HepG2 (cell line): Measurements from ENCODE around the gene SEC31B. TPM values are rescaled to one million over a fixed set of nuclear protein-coding genes. Genes with fewer than 3 reads are reported as not detected.

Experiments
- ATAC-seq: fragments of 200-7000 bp; cut with Tn5 transposase; 3 replicates; pipeline ENCODE4 v1.9.1; 2020; ENCODE audit warnings: mild to moderate bottlenecking, moderate library complexity
- BruUV-seq: library from RNA; stranded (reverse); fragments of 400-500 nt; replicated peaks from 2 replicates; lab custom pipeline; 2021; lab: Mats Ljungman, UMichigan
- CTCF ChIA-PET: fragments of 300-600 bp; formaldehyde crosslinking; extraction: SDS; loops from one replicate; lab custom pipeline; 2021; ENCODE audit warnings: low total read pairs, inconsistent platforms, low intra/inter-chr PET ratio; lab: Yijun Ruan, JAX
- POLR2A ChIA-PET: fragments of 350-600 bp; sonication (Branson Sonifier 250); formaldehyde crosslinking; loops from one replicate; lab custom pipeline; 2020; ENCODE audit warnings: antibody characterized with exemption, inconsistent platforms; lab: Yijun Ruan, JAX
- DNase-seq: peaks from one replicate; pipeline ENCODE4 v3.0.0-alpha.2; 2015; ENCODE audit warnings: low spot score
- FAIRE-seq: peaks from 3 replicates; lab custom pipeline; 2011; peaks lifted over from hg19 to GRCh38; lab: Jason Lieb, UNC
- H2AFZ ChIP-seq: one replicate; pipeline ENCODE4 v1.6.1; 2011; ENCODE audit warnings: low read length, inconsistent platforms
- H3K27ac ChIP-seq: fragments of 300-600 bp; 3 replicates; pipeline ENCODE4 v1.8.0; 2011; ENCODE audit warnings: mixed run types, mild to moderate bottlenecking, mixed read lengths, low read length, inconsistent platforms; ENCODE audit not compliant: insufficient read depth; ENCODE audit errors: extremely low read length
- H3K27me3 ChIP-seq, 2 experiments: fragments of 200-600 bp in 1 of 2; 2 replicates in 1 of 2; 3 replicates in 1 of 2; pipeline versions ENCODE4 v1.6.0 to v1.8.0; 2011; ENCODE audit warnings: low read length in 2 of 2, mild to moderate bottlenecking in 2 of 2, moderate library complexity in 2 of 2, inconsistent platforms in 1 of 2; ENCODE audit not compliant: insufficient read depth in 2 of 2, control insufficient read depth in 1 of 2
- H3K36me3 ChIP-seq, 2 experiments: fragments of 200-600 bp in 1 of 2; replicated peaks in 1 of 2; 2 replicates in 1 of 2; 3 replicates in 1 of 2; pipeline versions ENCODE4 v1.5.1 to v1.8.0; 2011; ENCODE audit warnings: low read length in 2 of 2, inconsistent platforms in 1 of 2; ENCODE audit not compliant: insufficient read depth in 2 of 2, control insufficient read depth in 1 of 2
- H3K4me1 ChIP-seq: 2 replicates; pipeline ENCODE4 v1.5.1; 2012; ENCODE audit warnings: low read length, inconsistent platforms; ENCODE audit not compliant: insufficient read depth
- H3K4me2 ChIP-seq: 2 replicates; pipeline ENCODE4 v1.6.0; 2011; ENCODE audit warnings: low read depth, low read length, inconsistent platforms
- H3K4me3 ChIP-seq, 3 experiments: fragments of 200-600 bp in 1 of 3; sonication (generic), shearing (Covaris generic) in 1 of 3; replicated peaks in 1 of 3; 2 replicates each; pipeline ENCODE4 v1.5.1; 2011 to 2016; ENCODE audit warnings: low read length in 3 of 3, inconsistent platforms in 2 of 3, low read depth in 2 of 3, mild to moderate bottlenecking in 2 of 3, control low read depth in 1 of 3, mixed read lengths in 1 of 3; ENCODE audit not compliant: insufficient read depth in 1 of 3
- H3K79me2 ChIP-seq: one replicate; pipeline ENCODE4 v1.6.1; 2011; ENCODE audit warnings: low read length, inconsistent platforms; ENCODE audit not compliant: insufficient read depth
- H3K9ac ChIP-seq: 2 replicates; pipeline ENCODE4 v1.6.0; 2011; ENCODE audit warnings: mild to moderate bottlenecking, low read depth, low read length, inconsistent platforms; ENCODE audit not compliant: insufficient read depth
- H3K9me3 ChIP-seq: 2 replicates; pipeline ENCODE4 v1.5.1; 2012; ENCODE audit warnings: mild to moderate bottlenecking, low read length
- H4K20me1 ChIP-seq: 2 replicates; pipeline ENCODE4 v1.6.0; 2011; ENCODE audit warnings: inconsistent platforms, mild to moderate bottlenecking, low read length, moderate library complexity; ENCODE audit not compliant: insufficient read depth
- CTCF ChIP-seq: sonication (generic); formaldehyde crosslinking; IDR thresholded peaks from 2 replicates; pipeline ENCODE4 v1.5.0; 2020; ENCODE audit warnings: mild to moderate bottlenecking, missing genetic modification reagents, moderate library complexity
- FOSL2 ChIP-seq: sonication (generic); formaldehyde crosslinking; IDR thresholded peaks from 2 replicates; pipeline ENCODE4 v1.4.0; 2020; ENCODE audit warnings: missing genetic modification reagents
- MTF2 ChIP-seq: sonication (generic); formaldehyde crosslinking; IDR thresholded peaks from 2 replicates; pipeline ENCODE4 v1.5.0; 2020; ENCODE audit warnings: missing genetic modification reagents, borderline replicate concordance
- RELA ChIP-seq: sonication (generic); formaldehyde crosslinking; IDR thresholded peaks from 2 replicates; pipeline ENCODE4 v1.4.0; 2020; ENCODE audit warnings: missing genetic modification reagents
- STAG1 ChIP-seq: sonication (generic); formaldehyde crosslinking; IDR thresholded peaks from 2 replicates; pipeline ENCODE4 v1.4.0; 2020; ENCODE audit warnings: missing genetic modification reagents
- ZBTB21 ChIP-seq: sonication (generic); formaldehyde crosslinking; IDR thresholded peaks from 2 replicates; pipeline ENCODE4 v1.4.0; 2020; ENCODE audit warnings: missing genetic modification reagents
- ZFY ChIP-seq: sonication (generic); formaldehyde crosslinking; IDR thresholded peaks from 2 replicates; pipeline ENCODE4 v1.4.0; 2020; ENCODE audit warnings: missing genetic modification reagents
- ZNF121 ChIP-seq: sonication (generic); formaldehyde crosslinking; IDR thresholded peaks from 2 replicates; pipeline ENCODE4 v1.5.0; 2020; ENCODE audit warnings: mild to moderate bottlenecking, missing genetic modification reagents
- ZNF264 ChIP-seq: sonication (generic); formaldehyde crosslinking; IDR thresholded peaks from 2 replicates; pipeline ENCODE4 v1.4.0; 2020; ENCODE audit warnings: missing genetic modification reagents
- ZNF703 ChIP-seq: sonication (generic); formaldehyde crosslinking; IDR thresholded peaks from 2 replicates; pipeline ENCODE4 v1.5.1; 2020; ENCODE audit warnings: missing genetic modification reagents, mild to moderate bottlenecking, moderate library complexity, borderline replicate concordance
- ZNF710 ChIP-seq: sonication (generic); formaldehyde crosslinking; IDR thresholded peaks from 2 replicates; pipeline ENCODE4 v1.5.0; 2020; ENCODE audit warnings: mild to moderate bottlenecking, missing genetic modification reagents, borderline replicate concordance
- ZNF720 ChIP-seq: sonication (generic); formaldehyde crosslinking; IDR thresholded peaks from 2 replicates; pipeline ENCODE4 v1.4.0; 2020; ENCODE audit warnings: missing genetic modification reagents
- ZNF749 ChIP-seq: sonication (generic); formaldehyde crosslinking; IDR thresholded peaks from 2 replicates; pipeline ENCODE4 v1.8.0; 2022; ENCODE audit warnings: mild to moderate bottlenecking, missing genetic modification reagents, moderate library complexity, borderline replicate concordance
- ZNF781 ChIP-seq: sonication (generic); formaldehyde crosslinking; IDR thresholded peaks from 2 replicates; pipeline ENCODE4 v1.5.1; 2020; ENCODE audit warnings: borderline replicate concordance, mild to moderate bottlenecking, missing genetic modification reagents; ENCODE audit errors: not compliant biosample characterization
- WGBS: methylation state at CpG from one replicate; pipeline ENCODE4 v1.1.6; 2017; ENCODE audit warnings: low lambda C conversion rate; 5-methylcytosine and 5-hydroxymethylcytosine counted together
- in situ Hi-C: cut with HindIII; loops from 2 replicates; pipeline ENCODE4 v1.10.0; 2017; ENCODE audit warnings: low pct_unique_long_range_greater_than_20kb; ENCODE audit not compliant: extremely low pct_ligation_motif_present
- intact Hi-C: fragments of 100-400 bp; cut with micrococcal nuclease; formaldehyde crosslinking; loops from one replicate; pipeline ENCODE4 v1.10.0; 2022; ENCODE audit not compliant: unreplicated experiment
- polyA plus RNA-seq, 8 experiments: library from polyadenylated mRNA; depleted of rRNA in 3 of 8; stranded (reverse) in 7 of 8; unstranded in 1 of 8; fragments of >200 nt; fragmentation: Illumina TruSeq in 4 of 8; extraction: Trizol in 4 of 8; gene quantifications; 2 replicates each; pipeline versions ENCODE4 v1.2.1 to v1.2.3, GENCODE V29; 2011 to 2016; ENCODE audit warnings: low read depth in 4 of 8, missing spikeins in 1 of 8, mixed read lengths in 1 of 8; ENCODE audit not compliant: insufficient read depth in 1 of 8
- total RNA-seq, 5 experiments: library from RNA; depleted of rRNA; stranded (reverse); fragments of >200 nt; fragmentation: Illumina TruSeq; extraction: Trizol; gene quantifications; 2 replicates each; pipeline ENCODE4 v1.2.3, GENCODE V29; 2016; ENCODE audit warnings: low read depth in 1 of 5
- TF ChIP-seq, protein P1 (sequence below): sonication (generic); formaldehyde crosslinking; IDR thresholded peaks from 2 replicates; pipeline ENCODE4 v1.4.0; 2020; ENCODE audit warnings: missing genetic modification reagents

SEC31B gene
- total and polyA plus RNA-seq, 2 of the 13 experiments (the other 11 are each of a cell fraction or from before 2014, with no cell fraction given) = 2.0 to 8.3 TPM

DNA sequence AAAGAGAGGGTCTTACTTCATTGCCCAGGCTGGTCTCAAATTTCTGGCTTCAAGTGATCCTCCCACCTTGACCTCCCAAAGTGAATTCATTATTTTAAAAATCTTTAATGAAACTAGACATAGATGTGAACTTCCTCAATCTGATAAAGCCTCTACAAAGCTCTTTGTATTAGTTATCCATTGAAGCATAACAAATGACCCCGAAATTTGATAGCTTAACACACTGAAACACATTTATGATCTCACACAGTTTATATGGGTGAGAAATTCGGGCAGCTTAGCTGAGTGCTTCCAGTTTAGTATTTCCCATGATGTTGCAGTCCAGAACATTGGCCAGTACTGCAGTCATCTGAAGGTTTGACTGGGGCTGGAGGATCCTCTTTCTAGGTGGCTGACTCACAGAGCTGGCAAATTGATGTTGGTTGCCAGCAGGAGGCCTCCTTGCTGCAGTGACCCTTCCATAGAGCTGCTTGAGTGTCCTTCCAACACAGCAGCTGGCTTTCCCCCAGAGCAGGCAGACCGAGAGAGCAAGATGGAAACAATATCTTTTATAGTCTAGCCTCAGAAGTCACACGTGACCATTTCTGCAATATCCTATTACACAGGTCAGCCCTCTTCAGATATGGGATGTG lies 73.4 kb downstream of the SEC31B start:
- Histone ChIP-seq H3K27me3 (no peaks in the 10 kb centered on the region; a peak in 1 of 5 replicates), H4K20me1 (no peaks in the 10 kb centered on the region)
- peak; percentile 35; the same call in 2 of the 3 replicates for ATAC-seq
- POLR2A ChIA-PET = no interaction called here
- no peak for TF ChIP-seq ZNF710 (CRISPR knock-in tag)
- TF ChIP-seq ZNF703 (CRISPR knock-in tag) = no peak
- no peak for TF ChIP-seq ZNF720
- TF ChIP-seq, protein P1, sequence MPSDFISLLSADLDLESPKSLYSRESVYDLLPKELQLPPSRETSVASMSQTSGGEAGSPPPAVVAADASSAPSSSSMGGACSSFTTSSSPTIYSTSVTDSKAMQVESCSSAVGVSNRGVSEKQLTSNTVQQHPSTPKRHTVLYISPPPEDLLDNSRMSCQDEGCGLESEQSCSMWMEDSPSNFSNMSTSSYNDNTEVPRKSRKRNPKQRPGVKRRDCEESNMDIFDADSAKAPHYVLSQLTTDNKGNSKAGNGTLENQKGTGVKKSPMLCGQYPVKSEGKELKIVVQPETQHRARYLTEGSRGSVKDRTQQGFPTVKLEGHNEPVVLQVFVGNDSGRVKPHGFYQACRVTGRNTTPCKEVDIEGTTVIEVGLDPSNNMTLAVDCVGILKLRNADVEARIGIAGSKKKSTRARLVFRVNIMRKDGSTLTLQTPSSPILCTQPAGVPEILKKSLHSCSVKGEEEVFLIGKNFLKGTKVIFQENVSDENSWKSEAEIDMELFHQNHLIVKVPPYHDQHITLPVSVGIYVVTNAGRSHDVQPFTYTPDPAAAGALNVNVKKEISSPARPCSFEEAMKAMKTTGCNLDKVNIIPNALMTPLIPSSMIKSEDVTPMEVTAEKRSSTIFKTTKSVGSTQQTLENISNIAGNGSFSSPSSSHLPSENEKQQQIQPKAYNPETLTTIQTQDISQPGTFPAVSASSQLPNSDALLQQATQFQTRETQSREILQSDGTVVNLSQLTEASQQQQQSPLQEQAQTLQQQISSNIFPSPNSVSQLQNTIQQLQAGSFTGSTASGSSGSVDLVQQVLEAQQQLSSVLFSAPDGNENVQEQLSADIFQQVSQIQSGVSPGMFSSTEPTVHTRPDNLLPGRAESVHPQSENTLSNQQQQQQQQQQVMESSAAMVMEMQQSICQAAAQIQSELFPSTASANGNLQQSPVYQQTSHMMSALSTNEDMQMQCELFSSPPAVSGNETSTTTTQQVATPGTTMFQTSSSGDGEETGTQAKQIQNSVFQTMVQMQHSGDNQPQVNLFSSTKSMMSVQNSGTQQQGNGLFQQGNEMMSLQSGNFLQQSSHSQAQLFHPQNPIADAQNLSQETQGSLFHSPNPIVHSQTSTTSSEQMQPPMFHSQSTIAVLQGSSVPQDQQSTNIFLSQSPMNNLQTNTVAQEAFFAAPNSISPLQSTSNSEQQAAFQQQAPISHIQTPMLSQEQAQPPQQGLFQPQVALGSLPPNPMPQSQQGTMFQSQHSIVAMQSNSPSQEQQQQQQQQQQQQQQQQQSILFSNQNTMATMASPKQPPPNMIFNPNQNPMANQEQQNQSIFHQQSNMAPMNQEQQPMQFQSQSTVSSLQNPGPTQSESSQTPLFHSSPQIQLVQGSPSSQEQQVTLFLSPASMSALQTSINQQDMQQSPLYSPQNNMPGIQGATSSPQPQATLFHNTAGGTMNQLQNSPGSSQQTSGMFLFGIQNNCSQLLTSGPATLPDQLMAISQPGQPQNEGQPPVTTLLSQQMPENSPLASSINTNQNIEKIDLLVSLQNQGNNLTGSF (CRISPR knock-in tag) = no peak
- TF ChIP-seq ZBTB21 = no peak
- TF ChIP-seq CTCF (CRISPR knock-in tag) = peak; percentile 36
- no peak for TF ChIP-seq MTF2 (CRISPR knock-in tag)
- TF ChIP-seq RELA (CRISPR knock-in tag) = no peak
- no peak for TF ChIP-seq ZFY (CRISPR knock-in tag)
- TF ChIP-seq ZNF264 = no peak
- TF ChIP-seq STAG1 (CRISPR knock-in tag) = peak; percentile 25; the same call in 1 of the 2 replicates
- no peak for TF ChIP-seq ZNF121 (CRISPR knock-in tag)
- no peak for TF ChIP-seq ZNF749
- TF ChIP-seq ZNF781 (CRISPR knock-in tag) = no peak
- TF ChIP-seq FOSL2 = no peak
- TF ChIP-seq, all 625 proteins: peak for 2
- DNase-seq (no peak), FAIRE-seq (no peak)
- Histone ChIP-seq H2AFZ (no peak overlapping the region), H3K36me3 (no peaks in the 10 kb centered on the region), H3K79me2 (no peaks in the 10 kb centered on the region), H3K9me3 (no peaks in the 10 kb centered on the region), H3K27ac (no peak overlapping the region), H3K4me1 (no peaks in the 10 kb centered on the region), H3K9ac (no peak overlapping the region), H3K4me2 (no peak overlapping the region), H3K4me3 (no peak overlapping the region)
- CTCF ChIA-PET = no interaction called here
- in situ Hi-C loops = no loop called here
- WGBS = 29% methylated on average over 4 of the region's 4 CpGs
- BruUV-seq = no TSS peak
- intact Hi-C loops = no loop called here
